K562 (cell line): ENCODE data around the gene EIPR1. TPM values are rescaled to one million over a fixed set of nuclear protein-coding genes. Genes with fewer than 3 reads are reported as not detected.

Experiments used
- ATAC-seq: fragments of 200-7000 bp; cut with Tn5 transposase; 3 replicates; pipeline ENCODE4 v1.9.1; 2020; ENCODE audit warnings: moderate library complexity
- BruUV-seq: library from RNA; stranded (reverse); fragments of 400-500 nt; replicated peaks from 2 replicates; lab custom pipeline; 2021; lab: Mats Ljungman, UMichigan
- CTCF ChIA-PET: fragments of 300-600 bp; formaldehyde crosslinking; extraction: SDS; loops from one replicate; lab custom pipeline; 2021; ENCODE audit warnings: low intra/inter-chr PET ratio; lab: Yijun Ruan, JAX
- POLR2A ChIA-PET: fragments of 300-600, 350-650 bp; sonication (Branson Sonifier 250); formaldehyde crosslinking; extraction: SDS; loops from one replicate; lab custom pipeline; 2021; ENCODE audit warnings: antibody characterized with exemption, inconsistent platforms; lab: Yijun Ruan, JAX
- DNase-seq, 4 experiments: peaks; one replicate each; pipeline versions ENCODE4 v3.0.0 to v3.0.0-alpha.2; 2011 to 2018; ENCODE audit warnings: low spot score in 3 of 4, mixed read lengths in 3 of 4; ENCODE audit errors: extremely low read depth in 1 of 4
- FAIRE-seq: peaks from 2 replicates; lab custom pipeline; 2011; peaks lifted over from hg19 to GRCh38; lab: Jason Lieb, UNC
- H2AFZ ChIP-seq: 2 replicates; pipeline ENCODE4 v1.6.0; 2011; ENCODE audit warnings: low read depth, low read length, control low read depth, inconsistent platforms
- H3K27ac ChIP-seq: fragments of 200-600 bp; 3 replicates; pipeline ENCODE4 v1.8.0; 2011; ENCODE audit warnings: low read depth, mild to moderate bottlenecking, control low read depth, inconsistent platforms, low read length, moderate library complexity, mixed read lengths; ENCODE audit errors: extremely low read depth
- H3K27me3 ChIP-seq, 2 experiments: fragments of 300-600 bp in 1 of 2; 2 replicates in 1 of 2; 3 replicates in 1 of 2; pipeline versions ENCODE4 v1.6.0 to v1.8.0; 2011; ENCODE audit warnings: inconsistent platforms in 2 of 2, low read length in 2 of 2, mild to moderate bottlenecking in 1 of 2, mixed read lengths in 1 of 2, moderate library complexity in 1 of 2; ENCODE audit not compliant: control insufficient read depth in 2 of 2, insufficient read depth in 2 of 2
- H3K36me3 ChIP-seq: fragments of 300-600 bp; 3 replicates; pipeline ENCODE4 v1.8.0; 2011; ENCODE audit warnings: mild to moderate bottlenecking, low read length, inconsistent platforms; ENCODE audit not compliant: control insufficient read depth, insufficient read depth
- H3K4me1 ChIP-seq, 2 experiments: fragments of 200-600 bp in 1 of 2; replicated peaks in 1 of 2; 2 replicates in 1 of 2; 3 replicates in 1 of 2; pipeline versions ENCODE4 v1.5.1 to v1.8.0; 2011; ENCODE audit warnings: inconsistent platforms in 2 of 2, low read length in 2 of 2, mild to moderate bottlenecking in 1 of 2, mixed read lengths in 1 of 2, moderate library complexity in 1 of 2; ENCODE audit not compliant: control insufficient read depth in 2 of 2, insufficient read depth in 2 of 2
- H3K4me2 ChIP-seq: 2 replicates; pipeline ENCODE4 v1.6.1; 2011; ENCODE audit warnings: low read length, control low read depth, inconsistent platforms, mixed read lengths; ENCODE audit not compliant: insufficient read depth
- H3K4me3 ChIP-seq: fragments of 200-600 bp; sonication (generic), shearing (Covaris generic); 2 replicates; pipeline ENCODE4 v1.5.1; 2016; ENCODE audit warnings: control low read depth, inconsistent platforms
- H3K79me2 ChIP-seq: fragments of 200-600 bp; 3 replicates; pipeline ENCODE4 v1.8.0; 2011; ENCODE audit warnings: low read length, inconsistent platforms; ENCODE audit not compliant: control insufficient read depth, insufficient read depth
- H3K9ac ChIP-seq, 2 experiments: 2 replicates each; pipeline versions ENCODE4 v1.6.0 to v1.6.1; 2011; ENCODE audit warnings: low read depth in 2 of 2, low read length in 2 of 2, control low read depth in 1 of 2, inconsistent platforms in 1 of 2, mild to moderate bottlenecking in 1 of 2, mixed read lengths in 1 of 2; ENCODE audit not compliant: insufficient read depth in 1 of 2
- H3K9me1 ChIP-seq: one replicate; pipeline ENCODE4 v1.6.0; 2011; ENCODE audit warnings: inconsistent platforms, mild to moderate bottlenecking, low read length, moderate library complexity; ENCODE audit not compliant: control insufficient read depth, insufficient read depth
- H3K9me3 ChIP-seq: replicated peaks from 2 replicates; pipeline ENCODE4 v1.5.1; 2011; ENCODE audit warnings: low read depth, low read length, inconsistent platforms; ENCODE audit not compliant: control insufficient read depth, insufficient read depth
- H4K20me1 ChIP-seq: replicated peaks from 2 replicates; pipeline ENCODE4 v1.6.1; 2011; ENCODE audit warnings: low read length, inconsistent platforms, mixed read lengths; ENCODE audit not compliant: control insufficient read depth, insufficient read depth
- ARID2 ChIP-seq: fragments of 450-650 bp; IDR thresholded peaks from 2 replicates; pipeline ENCODE4 v1.6.1; 2017; ENCODE audit warnings: antibody characterized with exemption, mild to moderate bottlenecking
- ATF3 ChIP-seq, 2 experiments: fragments of 450-650 bp in 1 of 2; sonication (generic) in 1 of 2; formaldehyde crosslinking in 1 of 2; IDR thresholded peaks in 1 of 2; conservative IDR thresholded peaks in 1 of 2; 2 replicates each; pipeline versions ENCODE4 v1.6.1 to v1.8.1; 2016 to 2023; ENCODE audit warnings: mild to moderate bottlenecking in 2 of 2, moderate library complexity in 2 of 2, inconsistent platforms in 1 of 2, missing genetic modification reagents in 1 of 2
- ELK3 ChIP-seq: fragments of 450-650 bp; formaldehyde crosslinking; IDR thresholded peaks from 2 replicates; pipeline ENCODE4 v1.4.0; 2020; ENCODE audit warnings: mild to moderate bottlenecking
- ETV1 ChIP-seq: fragments of 450-650 bp; conservative IDR thresholded peaks from 2 replicates; pipeline ENCODE4 v1.6.1; 2016; ENCODE audit warnings: missing genetic modification characterization, control low read depth, low read depth, missing compliant biosample characterization
- FIP1L1 ChIP-seq: fragments of 200-400 bp; formaldehyde crosslinking; IDR thresholded peaks from 2 replicates; pipeline ENCODE4 v1.6.1; 2018; ENCODE audit warnings: mild to moderate bottlenecking, low read depth, low read length; ENCODE audit not compliant: poor library complexity, severe bottlenecking
- HMG20A ChIP-seq: fragments of 450-650 bp; formaldehyde crosslinking; conservative IDR thresholded peaks from 2 replicates; pipeline ENCODE4 v1.4.0; 2020; ENCODE audit warnings: mild to moderate bottlenecking, mixed read lengths
- HMGN3 ChIP-seq: IDR thresholded peaks from 2 replicates; pipeline ENCODE4 v1.6.1; 2011; ENCODE audit warnings: borderline replicate concordance, low read depth, mild to moderate bottlenecking, mixed read lengths, low read length; ENCODE audit not compliant: insufficient read length; ENCODE audit errors: extremely low read depth
- HNRNPH1 ChIP-seq: fragments of 200-400 bp; formaldehyde crosslinking; optimal IDR thresholded peaks from 2 replicates; pipeline ENCODE3; 2017; ENCODE audit warnings: low read depth, mild to moderate bottlenecking, low read length, moderate library complexity
- IRF9 ChIP-seq: fragments of 450-650 bp; IDR thresholded peaks from 2 replicates; pipeline ENCODE4 v1.6.1; 2016; ENCODE audit warnings: missing biosample characterization, missing genetic modification characterization
- SP1 ChIP-seq: sonication (generic); formaldehyde crosslinking; IDR thresholded peaks from 2 replicates; pipeline ENCODE4 v1.8.1; 2022; ENCODE audit warnings: mild to moderate bottlenecking, missing genetic modification reagents
- SRSF7 ChIP-seq: fragments of 200-400 bp; formaldehyde crosslinking; optimal IDR thresholded peaks from 2 replicates; pipeline ENCODE3; 2017; ENCODE audit warnings: mild to moderate bottlenecking, low read depth, low read length
- TSHZ1 ChIP-seq: fragments of 250-450 bp; sonication (Bioruptor Pico); IDR thresholded peaks from 2 replicates; pipeline ENCODE4 v1.4.0; 2020; ENCODE audit warnings: mild to moderate bottlenecking, moderate library complexity
- WHSC1 ChIP-seq: IDR thresholded peaks from one replicate; pipeline ENCODE4 v1.6.1; 2012; ENCODE audit warnings: low read length, control low read depth, inconsistent platforms
- ZNF143 ChIP-seq: sonication (generic); formaldehyde crosslinking; IDR thresholded peaks from 2 replicates; pipeline ENCODE4 v1.9.0; 2022; ENCODE audit warnings: mild to moderate bottlenecking, missing genetic modification reagents
- ZNF408 ChIP-seq: fragments of 250-450 bp; sonication (Bioruptor Pico); IDR thresholded peaks from 2 replicates; pipeline ENCODE4 v1.4.0; 2020; ENCODE audit warnings: low read depth, mild to moderate bottlenecking, moderate library complexity
- whole genome bisulfite sequencing: fragments of 100-300 bp; shearing (Covaris generic); methylation state at CpG from one replicate; pipeline ENCODE4 v1.1.6; 2016; ENCODE audit warnings: low coverage, mixed read lengths; ENCODE audit not compliant: insufficient coverage; ENCODE audit errors: missing lambda C conversion rate; 5-methylcytosine and 5-hydroxymethylcytosine counted together
- in situ Hi-C: fragments of 300-500 bp; cut with MboI; formaldehyde crosslinking; loops from 4 replicates; pipeline ENCODE4 v1.15.0; 2018; ENCODE audit warnings: inconsistent platforms, mixed read lengths
- intact Hi-C: fragments of 100-400 bp; cut with micrococcal nuclease; formaldehyde crosslinking; loops from 2 replicates; pipeline ENCODE4 v1.14.2; 2022
- polyA plus RNA-seq, 8 experiments: library from polyadenylated mRNA; depleted of rRNA in 4 of 8; stranded (reverse) in 5 of 8; unstranded in 3 of 8; fragments of >200 nt; fragmentation: Nextera tagmentation in 2 of 8; fragmentation: Illumina TruSeq in 1 of 8; extraction: Ambion mirVana in 2 of 8; extraction: Trizol in 1 of 8; gene quantifications; 2 replicates each; pipeline versions ENCODE4 v1.2.1 to v1.2.3, GENCODE V29; 2011 to 2014; ENCODE audit warnings: inconsistent platforms in 1 of 8, missing spikeins in 1 of 8
- total RNA-seq, 7 experiments: library from RNA; depleted of rRNA in 6 of 7; stranded (reverse); fragments of >200 nt in 6 of 7; fragmentation: Illumina TruSeq in 2 of 7; extraction: Trizol in 2 of 7; gene quantifications; 2 replicates each; pipeline versions ENCODE4 v1.2.1 to v1.2.3, GENCODE V29; 2011 to 2021; ENCODE audit warnings: low replicate concordance in 1 of 7

EIPR1 gene
- total and polyA plus RNA-seq, 9 of the 15 experiments (the other 6 are each of a cell fraction or from before 2014, with no cell fraction given): 19.9 to 54.4 (median 35.9) TPM

GRCh38 chr2:3294069-3294468, 83.5 kb downstream of the EIPR1 start (continued):
- TF ChIP-seq FIP1L1 (no peak), HNRNPH1 (no peak), ARID2 (no peak), ZNF143 (CRISPR knock-in tag) (no peak), ATF3 (IDR thresholded peaks at IDR 0.05) (no peak), ATF3 (CRISPR knock-in tag; conservative IDR thresholded peaks at IDR 0.05) (no peak), SP1 (CRISPR knock-in tag) (no peak), SRSF7 (no peak), HMGN3 (no peak), ETV1 (no peak)

GRCh38 chr2:3293221-3293620, 84.4 kb downstream of the EIPR1 start:
- Histone ChIP-seq H3K4me2 (no peak overlapping the region), H3K4me3 (no peak overlapping the region), H3K79me2 (0 out of 3 replicates have a peak, but pooled peaks cover 2% of the 10 kb centered on the region), H3K27ac (no peak overlapping the region), H3K27me3 (no peaks in the 10 kb centered on the region), H2AFZ (no peak overlapping the region), H3K9me1 (no peaks in the 10 kb centered on the region), H3K9me3 (no peaks in the 10 kb centered on the region; the same call in 1 of the 2 replicates), H4K20me1 (peaks cover 4% of the 10 kb centered on the region), H3K36me3 (no peaks in the 10 kb centered on the region; the same call in 2 of the 3 replicates), H3K4me1 (no peaks in the 10 kb centered on the region; a peak in 1 of 5 replicates), H3K9ac (peak overlapping the region in 1 of 2 experiments; percentile 48; a peak in 1 of 4 replicates)
- POLR2A ChIA-PET: no interaction called here
- intact Hi-C loops (no loop called here), in situ Hi-C loops (no loop called here)
- DNase-seq: no peak
- CTCF ChIA-PET: no interaction called here
- 55% methylated on average over 8 of the region's 9 CpGs for WGBS
- no TSS peak for BruUV-seq
- no peak; the same call in 2 of the 3 replicates for ATAC-seq
- TF ChIP-seq ELK3 (CRISPR knock-in tag) (no peak), WHSC1 (no peak), HMG20A (CRISPR knock-in tag) (no peak), ZNF408 (CRISPR knock-in tag) (no peak), TSHZ1 (CRISPR knock-in tag) (no peak), IRF9 (tag) (no peak)
- no peak for FAIRE-seq
